Ishikawa (cell line): Measurements from ENCODE around the gene OR10X1.

ENCODE experiments used
- CEBPB ChIP-seq: IDR thresholded peaks from 2 replicates; pipeline ENCODE4 v1.6.1; 2012
- CREB1 ChIP-seq: IDR thresholded peaks from 2 replicates; pipeline ENCODE4 v1.6.1; 2012; ENCODE audit warnings: low read depth
- EP300 ChIP-seq: IDR thresholded peaks from 2 replicates; pipeline ENCODE4 v1.6.1; 2012; ENCODE audit warnings: borderline replicate concordance
- TAF1 ChIP-seq: IDR thresholded peaks from 2 replicates; pipeline ENCODE4 v1.6.1; 2012; ENCODE audit warnings: low read depth, mild to moderate bottlenecking
- YY1 ChIP-seq: IDR thresholded peaks from 2 replicates; pipeline ENCODE4 v1.6.1; 2012; ENCODE audit warnings: low read depth
- TF ChIP-seq, protein P1 (sequence below): IDR thresholded peaks from 2 replicates; pipeline ENCODE4 v1.6.1; 2012
- TF ChIP-seq, protein P2 (sequence below): IDR thresholded peaks from 2 replicates; pipeline ENCODE4 v1.6.1; 2012

DNA sequence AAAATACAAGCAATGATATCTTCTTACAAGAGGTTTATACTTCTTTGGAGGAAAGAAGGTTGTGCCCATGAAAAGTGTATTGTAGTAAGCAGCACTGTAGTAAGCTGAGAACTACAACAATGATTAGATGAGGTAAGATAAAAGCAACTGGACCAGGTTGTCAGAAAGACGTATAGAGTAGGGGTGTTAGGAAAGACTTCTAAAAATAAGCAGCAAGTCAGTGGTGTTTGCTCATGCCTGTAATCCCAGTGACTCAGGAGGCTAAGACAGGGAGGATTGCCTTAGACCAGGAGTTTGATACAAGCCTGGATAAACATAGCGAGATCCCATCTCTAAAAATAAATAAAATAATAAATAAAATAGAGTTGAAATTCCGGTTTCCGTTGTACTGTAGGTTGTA lies 4.3 kb upstream of the OR10X1 start:
- TF ChIP-seq, protein P1, sequence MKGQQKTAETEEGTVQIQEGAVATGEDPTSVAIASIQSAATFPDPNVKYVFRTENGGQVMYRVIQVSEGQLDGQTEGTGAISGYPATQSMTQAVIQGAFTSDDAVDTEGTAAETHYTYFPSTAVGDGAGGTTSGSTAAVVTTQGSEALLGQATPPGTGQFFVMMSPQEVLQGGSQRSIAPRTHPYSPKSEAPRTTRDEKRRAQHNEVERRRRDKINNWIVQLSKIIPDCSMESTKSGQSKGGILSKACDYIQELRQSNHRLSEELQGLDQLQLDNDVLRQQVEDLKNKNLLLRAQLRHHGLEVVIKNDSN: no peak
- TF ChIP-seq TAF1 (no peak), YY1 (no peak), CREB1 (no peak), CEBPB (no peak), EP300 (no peak)
- TF ChIP-seq, protein P2, sequence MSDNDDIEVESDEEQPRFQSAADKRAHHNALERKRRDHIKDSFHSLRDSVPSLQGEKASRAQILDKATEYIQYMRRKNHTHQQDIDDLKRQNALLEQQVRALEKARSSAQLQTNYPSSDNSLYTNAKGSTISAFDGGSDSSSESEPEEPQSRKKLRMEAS: no peak
